ENCODE data around the gene SSR4.
"Not testable (repeated sequence)": the region's sequence is repeated elsewhere in the genome, so short reads cannot be mapped to it uniquely, and the experiment has no call there.

The SSR4 gene

GRCh38 chrX:153794018-153794896 lies at the start of gene SSR4, which contains the start of gene IDH3G:
TSS of gene SSR4 (plus strand) at chrX:153794668. CDS start at chrX:153794688, 20 bp downstream.
TSS of gene IDH3G (minus strand) at chrX:153794375. CDS start at chrX:153794326, 49 bp downstream.
- DNase-seq: peak; percentile 90

GRCh38 chrX:153745067-153745433 lies 49.4 kb upstream of the SSR4 start:
- DNase-seq: not testable (repeated sequence)

- DNase-seq: no peak
Measured at GRCh38 chrX:153746359-153746758, 48.1 kb upstream of the SSR4 start.

GRCh38 chrX:153746991-153747390 lies 47.5 kb upstream of the SSR4 start:
- not testable (repeated sequence) for DNase-seq

- DNase-seq: not testable (repeated sequence)
Measured at GRCh38 chrX:153749017-153749416, 45.5 kb upstream of the SSR4 start.

- no peak for DNase-seq
Measured at GRCh38 chrX:153750127-153750774, 44.2 kb upstream of the SSR4 start.

- DNase-seq: no peak
Measured at GRCh38 chrX:153755136-153755535, 39.3 kb upstream of the SSR4 start.

GRCh38 chrX:153761863-153762262 lies 32.6 kb upstream of the SSR4 start:
- no peak for DNase-seq

- no peak for DNase-seq
Measured at GRCh38 chrX:153762626-153763173, 31.8 kb upstream of the SSR4 start.

GRCh38 chrX:153763298-153763932 lies 31.1 kb upstream of the SSR4 start:
- no peak for DNase-seq

- peak; percentile 76 for DNase-seq
Measured at GRCh38 chrX:153763989-153764755, 30.3 kb upstream of the SSR4 start, which contains the start of gene PLXNB3. TSS of gene PLXNB3 (plus strand) at chrX:153764249. CDS start at chrX:153765536, 1,287 bp downstream.

- DNase-seq: no peak
Measured at GRCh38 chrX:153764786-153765137, 29.7 kb upstream of the SSR4 start.

GRCh38 chrX:153765138-153766079 lies 29.1 kb upstream of the SSR4 start:
- DNase-seq: no peak

- DNase-seq: peak; percentile 43
Measured at GRCh38 chrX:153766098-153766817, 28.2 kb upstream of the SSR4 start.

- DNase-seq: no peak
Measured at GRCh38 chrX:153766871-153767673, 27.4 kb upstream of the SSR4 start.

GRCh38 chrX:153767674-153768055 lies 26.8 kb upstream of the SSR4 start:
- no peak for DNase-seq

- DNase-seq: no peak
Measured at GRCh38 chrX:153768311-153769157, 25.9 kb upstream of the SSR4 start.

- DNase-seq: no peak
Measured at GRCh38 chrX:153769158-153769864, 25.2 kb upstream of the SSR4 start.

All from stimulated activated CD4-positive, alpha-beta T cell treated with anti-CD3 and anti-CD28 coated beads, Interleukin-4, amount 100 ng/mL, for 24 hours (primary cell).